CD8-positive, alpha-beta memory T cell (primary cell): ENCODE measurements around the gene NOL7. TPM values are rescaled to one million over a fixed set of nuclear protein-coding genes. Genes with fewer than 3 reads are reported as not detected.

Experiments
- CTCF ChIA-PET: fragments of 350-600 bp; sonication (Branson Sonifier 250); formaldehyde crosslinking; loops from one replicate; lab custom pipeline; 2021; ENCODE audit warnings: antibody characterized with exemption; lab: Charles Lee
- POLR2A ChIA-PET: fragments of 350-600 bp; sonication (Branson Sonifier 250); formaldehyde crosslinking; loops from one replicate; lab custom pipeline; 2021; ENCODE audit warnings: antibody characterized with exemption; lab: Charles Lee
- DNase-seq, 5 donors: peaks; one replicate each; pipeline versions ENCODE4 v3.0.0 to v3.0.0-alpha.2; 2020 to 2022; ENCODE audit warnings: mixed read lengths in 1 of 5
- H3K27ac ChIP-seq: one replicate; pipeline ENCODE4 v1.7.0; 2013; ENCODE audit warnings: low read depth, mild to moderate bottlenecking, low read length, moderate library complexity
- H3K27me3 ChIP-seq: 2 replicates; pipeline ENCODE4 v1.7.0; 2013; ENCODE audit warnings: low read length, mild to moderate bottlenecking; ENCODE audit not compliant: insufficient read depth, poor library complexity, severe bottlenecking
- H3K36me3 ChIP-seq: 2 replicates; pipeline ENCODE4 v1.7.0; 2013; ENCODE audit warnings: mild to moderate bottlenecking, low read length, moderate library complexity; ENCODE audit not compliant: insufficient read depth
- H3K4me1 ChIP-seq: 2 replicates; pipeline ENCODE4 v1.7.0; 2013; ENCODE audit warnings: mild to moderate bottlenecking, low read length, moderate library complexity; ENCODE audit not compliant: insufficient read depth
- H3K4me3 ChIP-seq: 2 replicates; pipeline ENCODE4 v1.7.0; 2013; ENCODE audit warnings: mild to moderate bottlenecking, low read length
- H3K9me3 ChIP-seq: 2 replicates; pipeline ENCODE4 v1.7.0; 2013; ENCODE audit warnings: mild to moderate bottlenecking, low read length
- H3K27ac Mint-ChIP-seq, 8 donors: one replicate each; pipeline ENCODE4 v1.8.0; 2020 to 2021; ENCODE audit warnings: mixed read lengths in 8 of 8, mild to moderate bottlenecking in 6 of 8, inconsistent platforms in 3 of 8, moderate library complexity in 3 of 8
- H3K27me3 Mint-ChIP-seq, 2 donors: one replicate each; pipeline ENCODE4 v1.8.0; 2020 to 2021; ENCODE audit warnings: mixed read lengths in 2 of 2, mild to moderate bottlenecking in 1 of 2, moderate library complexity in 1 of 2
- H3K36me3 Mint-ChIP-seq, 3 donors: one replicate each; pipeline ENCODE4 v1.8.0; 2020 to 2021; ENCODE audit warnings: mixed read lengths in 3 of 3, inconsistent platforms in 1 of 3, mild to moderate bottlenecking in 1 of 3
- H3K4me1 Mint-ChIP-seq, 3 donors: one replicate each; pipeline ENCODE4 v1.8.0; 2020 to 2021; ENCODE audit warnings: mixed read lengths in 3 of 3, inconsistent platforms in 1 of 3, mild to moderate bottlenecking in 1 of 3
- H3K4me3 Mint-ChIP-seq, 7 donors: one replicate each; pipeline ENCODE4 v1.8.0; 2020 to 2021; ENCODE audit warnings: mixed read lengths in 7 of 7, mild to moderate bottlenecking in 6 of 7, moderate library complexity in 4 of 7, inconsistent platforms in 2 of 7
- H3K9me3 Mint-ChIP-seq, 5 donors: one replicate each; pipeline ENCODE4 v1.8.0; 2020 to 2022; ENCODE audit warnings: mixed read lengths in 5 of 5, mild to moderate bottlenecking in 3 of 5, moderate library complexity in 2 of 5, inconsistent platforms in 1 of 5
- polyA plus RNA-seq: library from polyadenylated mRNA; unstranded; fragments of 300-500 nt; fragmentation: Illumina TruSeq; gene quantifications from one replicate; pipeline ENCODE4 v1.2.3, GENCODE V29; 2021
- total RNA-seq, 2 experiments: library from RNA; stranded (reverse); gene quantifications; one replicate each; pipeline ENCODE4 v1.2.3, GENCODE V29; 2021

NOL7 gene
- 100 to 1,000 TPM; 120 to 122 TPM for total RNA-seq
- polyA plus RNA-seq: 137 TPM

GRCh38 chr6:13614926-13615791, at the start of gene NOL7:
Gene NOL7, plus strand, starts transcription at chr6:13615335. Its CDS starts 24 bp downstream, at chr6:13615359.
- peak; percentile 98 to 99 (median 98) for DNase-seq
- no peaks in the 10 kb centered on the region for H3K9me3 Mint-ChIP-seq
- H3K36me3 Mint-ChIP-seq: peaks cover 6 to 49% (median 8%) of the 10 kb centered on the region in 3 donors
- Histone ChIP-seq H3K27ac (peak within 1 kb of the TSS; percentile 95), H3K9me3 (no peaks in the 10 kb centered on the region), H3K4me3 (peak within 1 kb of the TSS; percentile 92), H3K27me3 (no peaks in the 10 kb centered on the region), H3K4me1 (peaks cover 24% of the 10 kb centered on the region), H3K36me3 (peaks cover 32% of the 10 kb centered on the region)
- peaks cover 33 to 51% (median 43%) of the 10 kb centered on the region in 3 donors for H3K4me1 Mint-ChIP-seq
- peaks cover 0 to 4% of the 10 kb centered on the region in 2 donors for H3K27me3 Mint-ChIP-seq
- peak within 1 kb of the TSS; percentile 87 to 99 (median 96) for H3K27ac Mint-ChIP-seq
- ChIA-PET POLR2A (interaction anchor here (0.7 to 3.7 kb wide), 18 partner anchors 10 to 1634 kb away, joined by 3 to 46 read pairs (median 4); partner anchors contain the start of genes GFOD1, RANBP9, SIRT5 and TBC1D7), CTCF (interaction anchor here (0.7 to 6.7 kb wide), 35 partner anchors 10 to 287 kb away, joined by 3 to 94 read pairs (median 4); partner anchors contain the start of genes RANBP9, SIRT5 and TBC1D7)
- H3K4me3 Mint-ChIP-seq: peak within 1 kb of the TSS; percentile 89 to 99 (median 97)

- no peaks in the 10 kb centered on the region for H3K9me3 ChIP-seq
- H3K4me3 ChIP-seq: no peak overlapping the region
- Mint-ChIP-seq H3K36me3 (peaks cover 0 to 3% (median 0%) of the 10 kb centered on the region in 3 donors), H3K27me3 (peaks cover 5 to 41% of the 10 kb centered on the region in 2 donors), H3K4me1 (no peaks in the 10 kb centered on the region), H3K9me3 (no peaks in the 10 kb centered on the region), H3K4me3 (no peak overlapping the region), H3K27ac (no peak overlapping the region)
- POLR2A ChIA-PET: interaction anchor here (0.6 kb wide), 1 partner anchor 18 kb away, joined by 4 read pairs; no protein-coding TSS in a partner anchor
- no peaks in the 10 kb centered on the region for H3K36me3 ChIP-seq
- CTCF ChIA-PET: no interaction called here
- H3K4me1 ChIP-seq: no peaks in the 10 kb centered on the region
- H3K27me3 ChIP-seq: no peaks in the 10 kb centered on the region
- no peak for DNase-seq
- H3K27ac ChIP-seq: no peak overlapping the region
These were observed 49.2 kb upstream of the NOL7 start for GRCh38 chr6:13565921-13566320.

- H3K27me3 ChIP-seq: no peaks in the 10 kb centered on the region
These were observed 48.6 kb upstream of the NOL7 start for GRCh38 chr6:13566500-13566899.

GRCh38 chr6:13568970-13569369, 46.2 kb upstream of the NOL7 start:
- peaks cover 5% of the 10 kb centered on the region for H3K4me1 ChIP-seq
- Mint-ChIP-seq H3K4me3 (no peak overlapping the region), H3K9me3 (no peaks in the 10 kb centered on the region), H3K36me3 (peaks cover 0 to 3% (median 0%) of the 10 kb centered on the region in 3 donors), H3K27me3 (peaks cover 5 to 36% of the 10 kb centered on the region in 2 donors), H3K27ac (peak overlapping the region in 1 of 8 donors; percentile 11), H3K4me1 (peaks cover 7 to 11% (median 9%) of the 10 kb centered on the region in 3 donors)
- no peak overlapping the region for H3K4me3 ChIP-seq
- no peak overlapping the region for H3K27ac ChIP-seq
- no peak for DNase-seq
- CTCF ChIA-PET: no interaction called here
- POLR2A ChIA-PET: no interaction called here
- no peaks in the 10 kb centered on the region for H3K9me3 ChIP-seq
- no peaks in the 10 kb centered on the region for H3K27me3 ChIP-seq
- no peaks in the 10 kb centered on the region for H3K36me3 ChIP-seq

More at GRCh38 chr6:13566500-13566899, 48.6 kb upstream of the NOL7 start:
- ChIA-PET CTCF (no interaction called here), POLR2A (no interaction called here)
- no peak overlapping the region for H3K27ac ChIP-seq
- H3K27ac Mint-ChIP-seq: no peak overlapping the region
- H3K27me3 Mint-ChIP-seq: peaks cover 5 to 41% of the 10 kb centered on the region in 2 donors
- H3K4me3 Mint-ChIP-seq: no peak overlapping the region
- H3K4me1 ChIP-seq: no peaks in the 10 kb centered on the region
- H3K9me3 ChIP-seq: no peaks in the 10 kb centered on the region
- DNase-seq: no peak
- H3K4me3 ChIP-seq: no peak overlapping the region
- no peaks in the 10 kb centered on the region for H3K9me3 Mint-ChIP-seq
- no peaks in the 10 kb centered on the region for H3K4me1 Mint-ChIP-seq
- H3K36me3 Mint-ChIP-seq: peaks cover 0 to 3% (median 0%) of the 10 kb centered on the region in 3 donors
- H3K36me3 ChIP-seq: no peaks in the 10 kb centered on the region

- Histone ChIP-seq H3K27me3 (no peaks in the 10 kb centered on the region), H3K4me3 (no peak overlapping the region), H3K4me1 (peaks cover 10% of the 10 kb centered on the region), H3K36me3 (no peaks in the 10 kb centered on the region), H3K27ac (no peak overlapping the region), H3K9me3 (no peaks in the 10 kb centered on the region)
- POLR2A ChIA-PET: interaction anchor here (0.9 kb wide), 1 partner anchor 42 kb away, joined by 3 read pairs; no protein-coding TSS in a partner anchor
- Mint-ChIP-seq H3K27me3 (peaks cover 3 to 12% of the 10 kb centered on the region in 2 donors), H3K27ac (peak overlapping the region in 3 of 8 donors; percentile 3 to 95 (median 74)), H3K4me1 (peaks cover 21 to 31% (median 29%) of the 10 kb centered on the region in 3 donors), H3K4me3 (peak overlapping the region in 5 of 7 donors; percentile 27 to 92 (median 83)), H3K36me3 (peaks cover 0 to 9% (median 0%) of the 10 kb centered on the region in 3 donors), H3K9me3 (no peaks in the 10 kb centered on the region)
- CTCF ChIA-PET: interaction anchor here (3.7 to 6.6 kb wide), 2 partner anchors 11 to 43 kb away, joined by 38 to 94 read pairs; partner anchors contain the start of gene NOL7
- no peak for DNase-seq
These were observed 42.9 kb upstream of the NOL7 start for GRCh38 chr6:13572240-13572639.

- no peaks in the 10 kb centered on the region for H3K9me3 Mint-ChIP-seq
These were observed 42.0 kb upstream of the NOL7 start for GRCh38 chr6:13572951-13573654.

GRCh38 chr6:13573669-13574110, 41.4 kb upstream of the NOL7 start:
- Mint-ChIP-seq H3K27ac (peak overlapping the region in 7 of 8 donors; percentile 43 to 95 (median 82)), H3K4me1 (peaks cover 21 to 31% (median 29%) of the 10 kb centered on the region in 3 donors), H3K4me3 (peak overlapping the region; percentile 90 to 97 (median 94)), H3K36me3 (peaks cover 2 to 9% (median 5%) of the 10 kb centered on the region in 3 donors), H3K27me3 (peaks cover 0 to under 1% of the 10 kb centered on the region in 2 donors), H3K9me3 (no peaks in the 10 kb centered on the region)
- POLR2A ChIA-PET: interaction anchor here (1.1 to 2.5 kb wide), 5 partner anchors 42 to 246 kb away, joined by 3 to 38 read pairs (median 11); partner anchors contain the start of genes GFOD1, NOL7 and TBC1D7
- Histone ChIP-seq H3K4me3 (no peak overlapping the region), H3K27me3 (no peaks in the 10 kb centered on the region), H3K4me1 (peaks cover 10% of the 10 kb centered on the region), H3K9me3 (no peaks in the 10 kb centered on the region), H3K27ac (no peak overlapping the region), H3K36me3 (no peaks in the 10 kb centered on the region)
- DNase-seq: peak in 1 of 5 donors; percentile 2
- CTCF ChIA-PET: interaction anchor here (1.0 to 6.6 kb wide), 14 partner anchors 13 to 245 kb away, joined by 3 to 94 read pairs (median 8); partner anchors contain the start of genes GFOD1, NOL7, RANBP9 and TBC1D7

More at GRCh38 chr6:13572951-13573654, 42.0 kb upstream of the NOL7 start:
- Mint-ChIP-seq H3K27ac (peak overlapping the region; percentile 52 to 95 (median 78)), H3K36me3 (peaks cover 2 to 9% (median 4%) of the 10 kb centered on the region in 3 donors), H3K4me1 (peaks cover 21 to 31% (median 29%) of the 10 kb centered on the region in 3 donors), H3K27me3 (peaks cover 0 to 6% of the 10 kb centered on the region in 2 donors), H3K4me3 (peak overlapping the region; percentile 90 to 97 (median 94))
- Histone ChIP-seq H3K4me3 (no peak overlapping the region), H3K9me3 (no peaks in the 10 kb centered on the region), H3K27me3 (no peaks in the 10 kb centered on the region), H3K27ac (no peak overlapping the region), H3K36me3 (no peaks in the 10 kb centered on the region), H3K4me1 (peaks cover 10% of the 10 kb centered on the region)
- no peak for DNase-seq
- ChIA-PET POLR2A (interaction anchor here (0.9 to 2.5 kb wide), 3 partner anchors 41 to 245 kb away, joined by 3 to 18 read pairs (median 3); partner anchors contain the start of gene TBC1D7), CTCF (interaction anchor here (1.0 to 6.6 kb wide), 6 partner anchors 12 to 244 kb away, joined by 3 to 94 read pairs (median 16); partner anchors contain the start of genes NOL7, RANBP9 and TBC1D7)
